Panc1 (cell line): ENCODE data around the gene SORCS1. TPM values are rescaled to one million over a fixed set of nuclear protein-coding genes. Genes with fewer than 3 reads are reported as not detected.

Source experiments
- ATAC-seq: fragments of 200-7000 bp; cut with Tn5 transposase; 2 replicates; pipeline ENCODE4 v1.9.1; 2020; ENCODE audit warnings: mild to moderate bottlenecking, moderate library complexity
- BruUV-seq: library from RNA; stranded (reverse); fragments of 400-500 nt; replicated peaks from 2 replicates; lab custom pipeline; 2021; lab: Mats Ljungman, UMichigan
- CTCF ChIA-PET: fragments of 300-600 bp; sonication (Branson Sonifier 250); formaldehyde crosslinking; loops from one replicate; lab custom pipeline; 2022; ENCODE audit warnings: antibody characterized with exemption; lab: Charles Lee
- POLR2A ChIA-PET: fragments of 300-600 bp; sonication (Branson Sonifier 250); formaldehyde crosslinking; loops from one replicate; lab custom pipeline; 2022; ENCODE audit warnings: antibody characterized with exemption; lab: Charles Lee
- DNase-seq: peaks from one replicate; pipeline ENCODE4 v3.0.0-alpha.2; 2010; ENCODE audit warnings: low read depth, low spot score
- H3K27ac ChIP-seq: 2 replicates; pipeline ENCODE4 v1.5.1; 2011; ENCODE audit warnings: mild to moderate bottlenecking, low read length, inconsistent platforms
- H3K27me3 ChIP-seq: fragments of 200-500 bp; sonication (Bioruptor generic); 2 replicates; pipeline ENCODE4 v1.6.0; 2014; ENCODE audit warnings: low read length, inconsistent platforms; ENCODE audit not compliant: control insufficient read depth, insufficient read depth
- H3K36me3 ChIP-seq: fragments of 200-500 bp; sonication (Bioruptor generic); 2 replicates; pipeline ENCODE4 v1.5.1; 2014; ENCODE audit warnings: inconsistent platforms, mild to moderate bottlenecking, low read length, moderate library complexity; ENCODE audit not compliant: control insufficient read depth, insufficient read depth
- H3K4me1 ChIP-seq: 2 replicates; pipeline ENCODE4 v1.5.1; 2011; ENCODE audit warnings: inconsistent platforms, mild to moderate bottlenecking, low read length, moderate library complexity; ENCODE audit not compliant: control insufficient read depth, insufficient read depth
- H3K4me3 ChIP-seq, 2 experiments: 2 replicates each; pipeline ENCODE4 v1.5.1; 2011 to 2012; ENCODE audit warnings: low read depth in 2 of 2, low read length in 2 of 2, mild to moderate bottlenecking in 2 of 2, inconsistent platforms in 1 of 2, moderate library complexity in 1 of 2
- H3K9me3 ChIP-seq: fragments of 200-500 bp; sonication (Bioruptor generic); 2 replicates; pipeline ENCODE4 v1.5.1; 2014; ENCODE audit warnings: low read depth, mild to moderate bottlenecking, inconsistent platforms, low read length, moderate library complexity; ENCODE audit not compliant: control insufficient read depth, insufficient read depth
- POLR2AphosphoS5 ChIP-seq: IDR thresholded peaks from 2 replicates; pipeline ENCODE4 v1.6.1; 2012; ENCODE audit warnings: mild to moderate bottlenecking, low read depth, low read length, moderate library complexity
- SIN3A ChIP-seq: IDR thresholded peaks from 2 replicates; pipeline ENCODE4 v1.6.1; 2012; ENCODE audit warnings: low read depth, mild to moderate bottlenecking, low read length, moderate library complexity, borderline replicate concordance; ENCODE audit not compliant: insufficient read depth
- TCF7L2 ChIP-seq: IDR thresholded peaks from 2 replicates; pipeline ENCODE4 v1.6.1; 2011; ENCODE audit warnings: mild to moderate bottlenecking, low read depth, low read length, inconsistent platforms
- in situ Hi-C: cut with HindIII; loops from 2 replicates; pipeline ENCODE4 v1.10.0; 2016; ENCODE audit warnings: low sequenced_read_pairs, low pct_unique_long_range_greater_than_20kb
- intact Hi-C: fragments of 100-400 bp; cut with micrococcal nuclease; formaldehyde crosslinking; loops from one replicate; pipeline ENCODE4 v1.10.0; 2022; ENCODE audit not compliant: unreplicated experiment
- total RNA-seq: library from RNA; stranded (reverse); gene quantifications from one replicate; pipeline ENCODE4 v1.2.1, GENCODE V29; 2021; ENCODE audit not compliant: unreplicated experiment
- TF ChIP-seq, protein P1 (sequence below): fragments of 450-650 bp; IDR thresholded peaks from 2 replicates; pipeline ENCODE4 v1.5.1; 2017; ENCODE audit warnings: mild to moderate bottlenecking
- TF ChIP-seq, protein P2 (sequence below), 2 experiments: IDR thresholded peaks; 2 replicates each; pipeline ENCODE4 v1.6.1; 2011 to 2012; ENCODE audit warnings: low read depth in 2 of 2, control low read depth in 1 of 2, low read length in 1 of 2, mild to moderate bottlenecking in 1 of 2, moderate library complexity in 1 of 2; ENCODE audit not compliant: insufficient read depth in 1 of 2

Gene SORCS1
- total RNA-seq, 1 experiment from 2014 or later = not detected

DNA sequence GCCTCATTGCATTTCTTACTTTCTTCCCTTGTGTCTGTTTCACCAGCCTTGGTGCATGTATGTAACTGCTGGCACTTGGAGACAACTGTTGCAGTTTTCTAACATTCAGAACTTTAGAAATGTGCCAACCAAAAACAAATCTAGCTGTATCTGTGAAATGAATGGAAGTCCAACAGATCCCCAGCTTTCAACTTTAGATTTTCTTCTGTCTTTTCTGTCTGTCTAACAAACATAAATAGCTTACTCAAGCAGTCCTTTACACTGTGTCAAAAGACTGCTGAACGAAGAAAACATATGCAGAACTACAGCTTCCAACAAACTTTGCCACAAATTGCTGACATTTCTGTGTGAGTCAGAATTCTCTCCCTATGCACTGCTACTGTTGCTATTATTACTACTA is 30.9 kb downstream of the SORCS1 start:
- DNase-seq (no peak), ATAC-seq (no peak)
- intact Hi-C loops (no loop called here), in situ Hi-C loops (no loop called here)
- no peaks in the 10 kb centered on the region for H3K27me3 ChIP-seq
- POLR2A ChIA-PET = no interaction called here
- TF ChIP-seq TCF7L2 (no peak), POLR2AphosphoS5 (no peak), SIN3A (no peak)
- TF ChIP-seq, protein P1, sequence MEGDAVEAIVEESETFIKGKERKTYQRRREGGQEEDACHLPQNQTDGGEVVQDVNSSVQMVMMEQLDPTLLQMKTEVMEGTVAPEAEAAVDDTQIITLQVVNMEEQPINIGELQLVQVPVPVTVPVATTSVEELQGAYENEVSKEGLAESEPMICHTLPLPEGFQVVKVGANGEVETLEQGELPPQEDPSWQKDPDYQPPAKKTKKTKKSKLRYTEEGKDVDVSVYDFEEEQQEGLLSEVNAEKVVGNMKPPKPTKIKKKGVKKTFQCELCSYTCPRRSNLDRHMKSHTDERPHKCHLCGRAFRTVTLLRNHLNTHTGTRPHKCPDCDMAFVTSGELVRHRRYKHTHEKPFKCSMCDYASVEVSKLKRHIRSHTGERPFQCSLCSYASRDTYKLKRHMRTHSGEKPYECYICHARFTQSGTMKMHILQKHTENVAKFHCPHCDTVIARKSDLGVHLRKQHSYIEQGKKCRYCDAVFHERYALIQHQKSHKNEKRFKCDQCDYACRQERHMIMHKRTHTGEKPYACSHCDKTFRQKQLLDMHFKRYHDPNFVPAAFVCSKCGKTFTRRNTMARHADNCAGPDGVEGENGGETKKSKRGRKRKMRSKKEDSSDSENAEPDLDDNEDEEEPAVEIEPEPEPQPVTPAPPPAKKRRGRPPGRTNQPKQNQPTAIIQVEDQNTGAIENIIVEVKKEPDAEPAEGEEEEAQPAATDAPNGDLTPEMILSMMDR = no peak
- TF ChIP-seq, protein P2, sequence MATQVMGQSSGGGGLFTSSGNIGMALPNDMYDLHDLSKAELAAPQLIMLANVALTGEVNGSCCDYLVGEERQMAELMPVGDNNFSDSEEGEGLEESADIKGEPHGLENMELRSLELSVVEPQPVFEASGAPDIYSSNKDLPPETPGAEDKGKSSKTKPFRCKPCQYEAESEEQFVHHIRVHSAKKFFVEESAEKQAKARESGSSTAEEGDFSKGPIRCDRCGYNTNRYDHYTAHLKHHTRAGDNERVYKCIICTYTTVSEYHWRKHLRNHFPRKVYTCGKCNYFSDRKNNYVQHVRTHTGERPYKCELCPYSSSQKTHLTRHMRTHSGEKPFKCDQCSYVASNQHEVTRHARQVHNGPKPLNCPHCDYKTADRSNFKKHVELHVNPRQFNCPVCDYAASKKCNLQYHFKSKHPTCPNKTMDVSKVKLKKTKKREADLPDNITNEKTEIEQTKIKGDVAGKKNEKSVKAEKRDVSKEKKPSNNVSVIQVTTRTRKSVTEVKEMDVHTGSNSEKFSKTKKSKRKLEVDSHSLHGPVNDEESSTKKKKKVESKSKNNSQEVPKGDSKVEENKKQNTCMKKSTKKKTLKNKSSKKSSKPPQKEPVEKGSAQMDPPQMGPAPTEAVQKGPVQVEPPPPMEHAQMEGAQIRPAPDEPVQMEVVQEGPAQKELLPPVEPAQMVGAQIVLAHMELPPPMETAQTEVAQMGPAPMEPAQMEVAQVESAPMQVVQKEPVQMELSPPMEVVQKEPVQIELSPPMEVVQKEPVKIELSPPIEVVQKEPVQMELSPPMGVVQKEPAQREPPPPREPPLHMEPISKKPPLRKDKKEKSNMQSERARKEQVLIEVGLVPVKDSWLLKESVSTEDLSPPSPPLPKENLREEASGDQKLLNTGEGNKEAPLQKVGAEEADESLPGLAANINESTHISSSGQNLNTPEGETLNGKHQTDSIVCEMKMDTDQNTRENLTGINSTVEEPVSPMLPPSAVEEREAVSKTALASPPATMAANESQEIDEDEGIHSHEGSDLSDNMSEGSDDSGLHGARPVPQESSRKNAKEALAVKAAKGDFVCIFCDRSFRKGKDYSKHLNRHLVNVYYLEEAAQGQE (IDR thresholded peaks at IDR 0.05; ENCODE audit: insufficient read depth in 1 of 2, low read depth in 2 of 2, low read length in 1 of 2) = no peak
- no peak overlapping the region for H3K27ac ChIP-seq
- H3K4me1 ChIP-seq = no peaks in the 10 kb centered on the region
- BruUV-seq = no TSS peak
- H3K9me3 ChIP-seq = no peaks in the 10 kb centered on the region
- CTCF ChIA-PET = no interaction called here
- H3K36me3 ChIP-seq = no peaks in the 10 kb centered on the region
- H3K4me3 ChIP-seq = no peak overlapping the region

DNA sequence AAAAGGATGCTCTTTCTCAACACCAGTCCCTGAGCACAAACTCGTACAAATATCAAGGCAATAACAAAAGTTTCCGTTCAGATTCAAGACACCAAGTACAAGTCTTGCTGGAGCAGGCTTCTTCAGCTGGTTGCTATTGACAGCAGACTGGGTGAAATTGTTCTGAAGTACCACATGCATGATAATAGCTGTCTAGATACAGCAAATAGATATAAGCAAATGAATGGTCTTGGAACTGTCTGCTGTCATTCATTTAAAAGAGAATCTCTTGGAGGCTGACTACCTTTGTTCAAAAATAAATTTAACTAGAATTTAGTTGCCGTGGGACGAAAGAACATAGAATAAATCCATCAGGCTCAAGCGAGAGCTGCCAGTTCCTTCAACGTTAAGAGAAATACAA is 35.5 kb downstream of the SORCS1 start:
- H3K4me1 ChIP-seq = no peaks in the 10 kb centered on the region
- intact Hi-C loops = no loop called here
- no peaks in the 10 kb centered on the region for H3K36me3 ChIP-seq
- no peak overlapping the region for H3K4me3 ChIP-seq
- H3K9me3 ChIP-seq = no peaks in the 10 kb centered on the region
- H3K27ac ChIP-seq = no peak overlapping the region
- H3K27me3 ChIP-seq = no peaks in the 10 kb centered on the region
- BruUV-seq = no TSS peak
- ChIA-PET POLR2A (no interaction called here), CTCF (no interaction called here)
- no peak for TF ChIP-seq TCF7L2
- TF ChIP-seq, protein P2 (IDR thresholded peaks at IDR 0.05; ENCODE audit: insufficient read depth in 1 of 2, low read depth in 2 of 2, low read length in 1 of 2) = no peak
- TF ChIP-seq SIN3A = no peak
- no peak for TF ChIP-seq POLR2AphosphoS5
- TF ChIP-seq, protein P1 = no peak
- in situ Hi-C loops = no loop called here
- ATAC-seq (no peak), DNase-seq (no peak)
